ENCODE results near the gene KRT2. TPM values are rescaled to one million over a fixed set of nuclear protein-coding genes. Genes with fewer than 3 reads are reported as not detected.

Gene KRT2
- total RNA-seq, 1 donor from 2014 or later: not detected

DNA sequence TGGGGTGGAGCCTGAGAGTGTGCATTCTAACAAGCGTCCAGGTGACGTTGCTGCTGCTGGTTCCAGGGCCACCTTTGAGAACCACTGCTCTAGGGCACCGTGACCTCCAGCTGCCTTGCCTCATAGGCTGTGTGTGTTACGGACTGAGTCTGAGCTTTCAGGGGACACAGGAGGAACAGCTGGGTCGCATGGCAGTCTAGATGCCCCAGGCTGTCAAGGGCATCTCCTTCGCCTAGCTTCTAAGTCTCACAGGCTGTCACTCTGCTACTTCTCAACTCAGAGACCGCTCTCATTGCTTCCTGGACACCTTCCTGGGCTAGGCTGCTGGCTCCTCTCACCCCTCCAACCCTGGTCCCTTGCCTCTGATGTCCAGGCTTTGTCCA, 34.6 kb downstream of the KRT2 start:
- Mint-ChIP-seq H3K27me3 (ENCODE audit: low read depth, unreplicated experiment) (peaks cover 62% of the 10 kb centered on the region), H3K4me3 (ENCODE audit: unreplicated experiment) (no peak overlapping the region), H3K4me1 (ENCODE audit: low read depth, unreplicated experiment) (peaks cover 6% of the 10 kb centered on the region), H3K27ac (ENCODE audit: unreplicated experiment) (no peak overlapping the region), H3K9me3 (ENCODE audit: unreplicated experiment) (no peaks in the 10 kb centered on the region), H3K36me3 (ENCODE audit: low read depth, unreplicated experiment) (no peaks in the 10 kb centered on the region)
- DNase-seq (ENCODE audit: low read depth): no peak
- Histone ChIP-seq H3K4me2 (ENCODE audit: low read length) (no peak overlapping the region), H3K79me2 (ENCODE audit: insufficient read depth, low read length) (no peaks in the 10 kb centered on the region), H3K27ac (ENCODE audit: low read depth, low read length) (no peak overlapping the region), H3K4me1 (ENCODE audit: insufficient read depth, low read length) (no peaks in the 10 kb centered on the region), H3K9ac (ENCODE audit: low read length) (no peak overlapping the region), H3K9me3 (ENCODE audit: insufficient read depth, low read depth, low read length) (no peaks in the 10 kb centered on the region), H2AFZ (ENCODE audit: low read depth, low read length) (no peak overlapping the region), H3K27me3 (ENCODE audit: insufficient read depth, low read length) (peaks cover 5% of the 10 kb centered on the region), H3K36me3 (ENCODE audit: insufficient read depth, low read length) (no peaks in the 10 kb centered on the region), H4K20me1 (ENCODE audit: insufficient read depth, low read length) (no peaks in the 10 kb centered on the region), H3K4me3 (ENCODE audit: insufficient read depth, low read depth, low read length) (no peak overlapping the region)
- TF ChIP-seq, protein P1, sequence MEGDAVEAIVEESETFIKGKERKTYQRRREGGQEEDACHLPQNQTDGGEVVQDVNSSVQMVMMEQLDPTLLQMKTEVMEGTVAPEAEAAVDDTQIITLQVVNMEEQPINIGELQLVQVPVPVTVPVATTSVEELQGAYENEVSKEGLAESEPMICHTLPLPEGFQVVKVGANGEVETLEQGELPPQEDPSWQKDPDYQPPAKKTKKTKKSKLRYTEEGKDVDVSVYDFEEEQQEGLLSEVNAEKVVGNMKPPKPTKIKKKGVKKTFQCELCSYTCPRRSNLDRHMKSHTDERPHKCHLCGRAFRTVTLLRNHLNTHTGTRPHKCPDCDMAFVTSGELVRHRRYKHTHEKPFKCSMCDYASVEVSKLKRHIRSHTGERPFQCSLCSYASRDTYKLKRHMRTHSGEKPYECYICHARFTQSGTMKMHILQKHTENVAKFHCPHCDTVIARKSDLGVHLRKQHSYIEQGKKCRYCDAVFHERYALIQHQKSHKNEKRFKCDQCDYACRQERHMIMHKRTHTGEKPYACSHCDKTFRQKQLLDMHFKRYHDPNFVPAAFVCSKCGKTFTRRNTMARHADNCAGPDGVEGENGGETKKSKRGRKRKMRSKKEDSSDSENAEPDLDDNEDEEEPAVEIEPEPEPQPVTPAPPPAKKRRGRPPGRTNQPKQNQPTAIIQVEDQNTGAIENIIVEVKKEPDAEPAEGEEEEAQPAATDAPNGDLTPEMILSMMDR (IDR thresholded peaks at IDR 0.05; ENCODE audit: insufficient read depth, low read depth, low read length): no peak
- TF ChIP-seq EZH2 (IDR thresholded peaks at IDR 0.05; ENCODE audit: insufficient read depth, low read length): no peak
- no peak for FAIRE-seq

DNA sequence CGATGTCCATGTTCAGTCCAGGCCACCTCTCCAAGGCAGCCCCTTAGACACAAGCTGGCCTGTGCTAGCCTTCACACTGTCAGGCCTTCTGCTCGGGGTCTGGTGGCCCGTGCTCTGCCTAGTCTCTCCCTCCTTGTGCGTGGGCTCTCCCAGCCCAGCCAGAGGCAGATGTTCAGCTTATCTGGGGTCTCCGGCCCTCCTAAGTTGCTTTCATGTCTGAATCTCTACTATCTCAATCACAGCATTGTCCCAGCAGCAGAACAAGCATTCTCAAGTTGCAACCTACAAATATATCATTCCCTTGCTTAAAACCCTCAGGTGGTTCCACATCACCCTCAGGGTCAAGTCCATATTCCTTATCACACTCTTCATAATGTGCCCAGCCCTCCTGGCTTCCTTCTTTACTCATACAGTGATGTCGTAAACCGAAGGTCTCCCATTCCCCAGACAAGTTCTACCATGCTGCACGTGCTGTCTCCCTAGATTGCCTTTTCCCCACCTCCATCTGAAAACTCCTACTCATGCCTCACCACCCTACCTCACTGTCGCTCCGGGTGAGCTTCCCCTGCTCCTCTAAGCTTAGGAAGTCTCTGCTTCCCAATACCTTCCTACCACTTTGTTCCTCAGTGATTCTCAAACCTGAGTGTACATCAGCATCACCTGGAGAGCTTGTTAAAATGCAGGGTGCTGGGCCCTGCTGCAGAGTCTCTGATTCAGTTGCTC, 35.2 kb downstream of the KRT2 start:
- Histone ChIP-seq H3K79me2 (ENCODE audit: insufficient read depth, low read length) (no peaks in the 10 kb centered on the region), H3K4me1 (ENCODE audit: insufficient read depth, low read length) (no peaks in the 10 kb centered on the region), H3K4me2 (ENCODE audit: low read length) (no peak overlapping the region), H2AFZ (ENCODE audit: low read depth, low read length) (no peak overlapping the region), H3K27ac (ENCODE audit: low read depth, low read length) (no peak overlapping the region), H3K4me3 (ENCODE audit: insufficient read depth, low read depth, low read length) (no peak overlapping the region), H3K9ac (ENCODE audit: low read length) (no peak overlapping the region), H3K36me3 (ENCODE audit: insufficient read depth, low read length) (no peaks in the 10 kb centered on the region), H3K9me3 (ENCODE audit: insufficient read depth, low read depth, low read length) (no peaks in the 10 kb centered on the region), H4K20me1 (ENCODE audit: insufficient read depth, low read length) (no peaks in the 10 kb centered on the region), H3K27me3 (ENCODE audit: insufficient read depth, low read length) (peaks cover 8% of the 10 kb centered on the region)
- Mint-ChIP-seq H3K9me3 (ENCODE audit: unreplicated experiment) (no peaks in the 10 kb centered on the region), H3K4me1 (ENCODE audit: low read depth, unreplicated experiment) (peaks cover 6% of the 10 kb centered on the region), H3K27ac (ENCODE audit: unreplicated experiment) (no peak overlapping the region), H3K27me3 (ENCODE audit: low read depth, unreplicated experiment) (peaks cover 67% of the 10 kb centered on the region), H3K4me3 (ENCODE audit: unreplicated experiment) (no peak overlapping the region), H3K36me3 (ENCODE audit: low read depth, unreplicated experiment) (peaks cover under 1% of the 10 kb centered on the region)
- DNase-seq (ENCODE audit: low read depth) (no peak), FAIRE-seq (no peak)
- TF ChIP-seq EZH2 (IDR thresholded peaks at IDR 0.05; ENCODE audit: insufficient read depth, low read length): no peak
- TF ChIP-seq, protein P1 (IDR thresholded peaks at IDR 0.05; ENCODE audit: insufficient read depth, low read depth, low read length): no peak

DNA sequence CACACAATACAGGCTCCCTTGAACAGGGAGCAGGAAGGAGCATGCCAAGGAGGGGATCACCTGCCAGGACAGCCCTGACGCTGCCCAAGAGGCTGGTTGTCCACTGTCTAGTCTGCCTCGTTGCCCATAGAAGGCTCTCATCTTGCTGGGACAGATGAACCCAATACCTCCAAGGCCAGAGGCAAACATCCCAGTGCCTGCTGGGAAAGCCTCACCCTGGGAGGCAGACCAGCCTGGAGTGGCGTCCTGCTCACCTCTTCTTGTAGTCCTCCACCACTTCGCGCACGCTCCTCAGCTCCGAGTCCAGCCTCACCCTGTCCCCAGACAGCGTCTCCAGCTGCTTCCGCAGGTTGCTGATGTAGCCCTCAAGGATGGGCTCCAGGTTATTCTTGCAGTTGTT, 36.1 kb downstream of the KRT2 start:
- H3K4me1 ChIP-seq (ENCODE audit: insufficient read depth, low read length): no peaks in the 10 kb centered on the region
- Mint-ChIP-seq H3K36me3 (ENCODE audit: low read depth, unreplicated experiment) (peaks cover 2% of the 10 kb centered on the region), H3K4me1 (ENCODE audit: low read depth, unreplicated experiment) (peaks cover 6% of the 10 kb centered on the region), H3K27ac (ENCODE audit: unreplicated experiment) (no peak overlapping the region), H3K9me3 (ENCODE audit: unreplicated experiment) (no peaks in the 10 kb centered on the region), H3K4me3 (ENCODE audit: unreplicated experiment) (no peak overlapping the region), H3K27me3 (ENCODE audit: low read depth, unreplicated experiment) (peaks cover 77% of the 10 kb centered on the region)
- no peak overlapping the region for H3K4me3 ChIP-seq (ENCODE audit: insufficient read depth, low read depth, low read length)
- no peak overlapping the region for H3K4me2 ChIP-seq (ENCODE audit: low read length)
- no peak overlapping the region for H3K27ac ChIP-seq (ENCODE audit: low read depth, low read length)
- H3K79me2 ChIP-seq (ENCODE audit: insufficient read depth, low read length): no peaks in the 10 kb centered on the region
- TF ChIP-seq EZH2 (IDR thresholded peaks at IDR 0.05; ENCODE audit: insufficient read depth, low read length): no peak
- TF ChIP-seq, protein P1 (IDR thresholded peaks at IDR 0.05; ENCODE audit: insufficient read depth, low read depth, low read length): no peak
- no peak overlapping the region for H2AFZ ChIP-seq (ENCODE audit: low read depth, low read length)
- no peak for DNase-seq (ENCODE audit: low read depth)
- no peaks in the 10 kb centered on the region for H3K36me3 ChIP-seq (ENCODE audit: insufficient read depth, low read length)
- no peaks in the 10 kb centered on the region for H3K9me3 ChIP-seq (ENCODE audit: insufficient read depth, low read depth, low read length)
- FAIRE-seq: no peak
- H3K27me3 ChIP-seq (ENCODE audit: insufficient read depth, low read length): peaks cover 8% of the 10 kb centered on the region
- no peak overlapping the region for H3K9ac ChIP-seq (ENCODE audit: low read length)
- no peaks in the 10 kb centered on the region for H4K20me1 ChIP-seq (ENCODE audit: insufficient read depth, low read length)

Data from astrocyte (in vitro differentiated cells and primary cell).